GM12872 (cell line): ENCODE results near the gene TRPM6.

Experiments
- CTCF ChIP-seq: IDR thresholded peaks from 3 replicates; pipeline ENCODE4 v1.5.1; 2011; ENCODE audit warnings: low read depth, mild to moderate bottlenecking, low read length, moderate library complexity; ENCODE audit not compliant: insufficient read depth

TRPM6 gene

GRCh38 chr9:74907085-74907484, 19.4 kb upstream of the TRPM6 start:
- TF ChIP-seq CTCF: no peak

GRCh38 chr9:74901001-74901400, 13.3 kb upstream of the TRPM6 start:
- no peak for TF ChIP-seq CTCF

- TF ChIP-seq CTCF: no peak
These were observed 255 bp upstream of the TRPM6 start for GRCh38 chr9:74887981-74888370.

DNA sequence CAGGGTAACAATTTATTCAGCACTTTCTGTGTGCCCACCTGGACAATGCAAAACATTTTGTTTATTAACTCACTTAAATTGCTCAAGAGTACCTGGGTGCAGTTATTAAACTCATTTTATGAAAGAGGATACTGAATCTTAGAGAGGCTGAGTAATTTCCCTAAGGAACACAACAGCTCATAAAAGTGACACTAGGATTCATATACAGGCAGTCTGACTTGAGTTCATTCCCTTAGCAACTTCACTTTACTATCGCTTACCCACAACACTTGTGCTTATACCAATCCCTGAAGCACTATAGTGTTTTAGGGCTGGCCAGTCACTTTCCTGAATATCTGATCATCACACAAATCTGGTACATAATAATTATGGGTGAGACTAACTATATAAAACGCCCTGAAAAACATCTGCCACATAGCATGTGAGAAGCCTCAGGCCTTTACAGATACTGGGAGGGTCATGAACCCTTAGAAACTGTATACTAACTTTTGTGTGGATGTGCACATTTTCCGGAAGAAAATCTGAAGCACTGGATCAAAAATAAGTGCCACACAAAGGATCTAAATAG, 11.3 kb downstream of the TRPM6 start:
- TF ChIP-seq CTCF: no peak

DNA sequence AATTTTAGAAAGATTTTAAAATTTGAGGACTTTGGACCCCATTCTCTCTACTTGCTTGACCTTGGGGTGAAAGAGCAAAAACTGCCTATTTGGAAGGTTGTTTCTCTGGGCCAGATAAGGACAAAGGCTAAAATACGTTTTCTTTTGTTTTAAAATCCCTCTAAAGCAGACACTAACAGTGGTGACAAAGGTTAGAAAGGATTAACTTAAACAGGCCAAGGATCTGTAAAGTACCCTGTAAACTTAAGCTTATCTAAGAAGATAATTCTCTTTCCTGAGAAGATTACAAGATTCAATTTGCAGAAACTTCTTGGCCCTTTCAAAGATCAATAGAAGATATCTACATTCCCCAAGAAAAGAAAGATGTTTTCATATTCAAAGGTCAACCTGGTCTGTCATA, 12.1 kb downstream of the TRPM6 start:
- no peak for TF ChIP-seq CTCF

GRCh38 chr9:74874220-74874619, 13.5 kb downstream of the TRPM6 start:
- TF ChIP-seq CTCF: no peak

- no peak for TF ChIP-seq CTCF
These were observed 15.0 kb downstream of the TRPM6 start for GRCh38 chr9:74872619-74873233.

GRCh38 chr9:74867483-74867882, 20.2 kb downstream of the TRPM6 start:
- no peak for TF ChIP-seq CTCF
